Omental fat pad (tissue), 4 donors: ENCODE results near the gene PID1. TPM values are rescaled to one million over a fixed set of nuclear protein-coding genes. Genes with fewer than 3 reads are reported as not detected.

ENCODE experiments used
- ATAC-seq: fragments of 150-250 bp; one replicate; pipeline ENCODE4 v1.9.1; 2016; ENCODE audit warnings: mild to moderate bottlenecking, moderate library complexity; ENCODE audit not compliant: low FRiP score
- DNase-seq: peaks from one replicate; pipeline ENCODE4 v3.0.0-alpha.2; 2019; ENCODE audit warnings: low spot score
- total RNA-seq, 4 donors: library from RNA; depleted of rRNA; stranded (reverse); fragments of >200 nt; gene quantifications; one replicate each; pipeline ENCODE4 v1.1.0, GENCODE V29; 2016
- TF ChIP-seq, protein P1 (sequence below), 3 donors: fragments of 450-650 bp; IDR thresholded peaks; one replicate each; pipeline ENCODE4 v1.5.1; 2016 to 2017; ENCODE audit warnings: antibody characterized with exemption in 3 of 3, mild to moderate bottlenecking in 3 of 3, moderate library complexity in 2 of 3

The PID1 gene
- total RNA-seq, 4 donors from 2014 or later: 20.7 to 98.7 (median 59.1) TPM

DNA sequence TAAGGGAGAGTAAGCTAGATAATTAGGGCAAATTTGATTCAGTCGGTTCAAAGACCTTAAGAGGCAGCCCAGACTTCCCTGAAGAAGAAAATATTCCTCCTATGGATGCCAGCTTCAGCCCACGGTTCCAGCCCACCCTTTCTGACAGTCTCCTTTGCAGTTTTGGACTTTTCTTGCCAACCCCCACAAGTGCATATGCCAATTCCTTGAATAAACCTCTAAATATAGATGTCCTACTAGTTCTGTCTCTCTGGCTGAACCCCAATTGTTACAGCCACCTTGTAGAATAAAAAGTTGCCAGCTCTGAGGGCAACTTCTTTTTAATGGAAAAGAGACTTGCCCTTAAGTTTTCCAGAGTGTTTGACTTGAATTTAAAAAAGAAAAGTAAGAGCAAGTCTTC lies 111.7 kb downstream of the PID1 start:
- TF ChIP-seq, protein P1, sequence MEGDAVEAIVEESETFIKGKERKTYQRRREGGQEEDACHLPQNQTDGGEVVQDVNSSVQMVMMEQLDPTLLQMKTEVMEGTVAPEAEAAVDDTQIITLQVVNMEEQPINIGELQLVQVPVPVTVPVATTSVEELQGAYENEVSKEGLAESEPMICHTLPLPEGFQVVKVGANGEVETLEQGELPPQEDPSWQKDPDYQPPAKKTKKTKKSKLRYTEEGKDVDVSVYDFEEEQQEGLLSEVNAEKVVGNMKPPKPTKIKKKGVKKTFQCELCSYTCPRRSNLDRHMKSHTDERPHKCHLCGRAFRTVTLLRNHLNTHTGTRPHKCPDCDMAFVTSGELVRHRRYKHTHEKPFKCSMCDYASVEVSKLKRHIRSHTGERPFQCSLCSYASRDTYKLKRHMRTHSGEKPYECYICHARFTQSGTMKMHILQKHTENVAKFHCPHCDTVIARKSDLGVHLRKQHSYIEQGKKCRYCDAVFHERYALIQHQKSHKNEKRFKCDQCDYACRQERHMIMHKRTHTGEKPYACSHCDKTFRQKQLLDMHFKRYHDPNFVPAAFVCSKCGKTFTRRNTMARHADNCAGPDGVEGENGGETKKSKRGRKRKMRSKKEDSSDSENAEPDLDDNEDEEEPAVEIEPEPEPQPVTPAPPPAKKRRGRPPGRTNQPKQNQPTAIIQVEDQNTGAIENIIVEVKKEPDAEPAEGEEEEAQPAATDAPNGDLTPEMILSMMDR (IDR thresholded peaks at IDR 0.05): no peak
- ATAC-seq (no peak), DNase-seq (no peak)

DNA sequence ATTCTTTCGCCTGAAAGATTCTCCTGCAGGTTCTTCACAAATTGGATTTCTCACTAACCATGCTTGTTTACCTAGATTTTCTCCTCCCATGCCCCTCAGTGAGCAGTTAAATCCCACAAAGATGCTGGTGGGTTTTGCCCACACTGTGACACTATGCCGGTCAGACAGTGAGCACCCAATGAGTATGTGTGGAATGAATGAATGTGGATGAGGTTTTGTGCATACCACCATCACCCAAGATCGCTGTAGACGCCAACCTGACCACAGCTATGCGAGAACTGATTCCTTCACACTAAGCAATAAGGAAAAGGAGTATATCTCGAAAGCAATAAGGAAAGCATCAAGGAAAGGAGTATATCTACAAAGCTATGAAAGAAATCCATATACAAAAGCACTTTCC lies 116.7 kb downstream of the PID1 start:
- DNase-seq (no peak), ATAC-seq (no peak)
- TF ChIP-seq, protein P1 (IDR thresholded peaks at IDR 0.05): no peak

GRCh38 chr2:229153951-229154350 lies 117.1 kb downstream of the PID1 start:
- DNase-seq (no peak), ATAC-seq (no peak)
- TF ChIP-seq, protein P1 (IDR thresholded peaks at IDR 0.05): no peak

GRCh38 chr2:229153267-229153666 lies 117.8 kb downstream of the PID1 start:
- DNase-seq: no peak
- TF ChIP-seq, protein P1 (IDR thresholded peaks at IDR 0.05): no peak
- no peak for ATAC-seq

GRCh38 chr2:229152674-229153073 lies 118.4 kb downstream of the PID1 start:
- DNase-seq (no peak), ATAC-seq (no peak)
- TF ChIP-seq, protein P1 (IDR thresholded peaks at IDR 0.05): no peak

GRCh38 chr2:229150317-229150716 lies 120.8 kb downstream of the PID1 start:
- DNase-seq: no peak
- TF ChIP-seq, protein P1 (IDR thresholded peaks at IDR 0.05): no peak
- ATAC-seq: no peak

DNA sequence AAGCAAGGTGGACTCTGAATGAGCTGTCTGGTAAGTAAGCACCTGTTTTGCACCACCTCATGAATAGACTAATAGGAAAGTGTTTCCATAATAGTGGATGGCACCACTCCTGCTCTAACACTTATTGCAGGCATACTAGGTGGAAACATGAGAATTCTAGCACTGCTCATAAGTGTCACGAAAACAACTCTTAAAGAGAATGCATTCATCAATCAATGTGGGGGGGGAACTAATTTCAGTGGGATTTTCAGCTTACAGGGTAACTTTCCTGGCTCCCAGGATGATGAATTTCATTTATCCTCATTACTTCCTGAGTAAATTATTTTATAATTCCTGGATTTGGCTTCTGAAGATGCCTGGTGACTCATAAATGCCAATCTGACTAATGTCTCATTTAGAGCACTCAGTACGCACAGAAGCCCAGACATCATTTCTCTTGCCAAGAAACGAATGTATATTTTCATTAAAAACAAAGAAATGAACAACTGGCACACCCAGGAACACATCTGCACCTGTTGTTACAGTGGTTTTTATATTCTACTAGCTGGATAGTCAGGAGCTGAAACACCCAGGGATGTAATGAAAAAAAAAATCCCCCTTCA lies 129.6 kb downstream of the PID1 start:
- DNase-seq (no peak), ATAC-seq (no peak)
- TF ChIP-seq, protein P1 (IDR thresholded peaks at IDR 0.05): no peak
